NCI-H82 treated with DMSO at 0.1 percent for 48 hours (cell line): ENCODE results near the gene PTPN7.
A peak's percentile ranks its signal among the peaks of the same experiment; 100 is the strongest.
"Not testable (repeated sequence)": the region's sequence is repeated elsewhere in the genome, so short reads cannot be mapped to it uniquely, and the experiment has no call there.

ENCODE experiments used
- DNase-seq: peaks from one replicate; lab custom pipeline; 2025; ENCODE audit not compliant: unreplicated experiment; lab: John Stamatoyannopoulos, UW

Gene PTPN7

DNA sequence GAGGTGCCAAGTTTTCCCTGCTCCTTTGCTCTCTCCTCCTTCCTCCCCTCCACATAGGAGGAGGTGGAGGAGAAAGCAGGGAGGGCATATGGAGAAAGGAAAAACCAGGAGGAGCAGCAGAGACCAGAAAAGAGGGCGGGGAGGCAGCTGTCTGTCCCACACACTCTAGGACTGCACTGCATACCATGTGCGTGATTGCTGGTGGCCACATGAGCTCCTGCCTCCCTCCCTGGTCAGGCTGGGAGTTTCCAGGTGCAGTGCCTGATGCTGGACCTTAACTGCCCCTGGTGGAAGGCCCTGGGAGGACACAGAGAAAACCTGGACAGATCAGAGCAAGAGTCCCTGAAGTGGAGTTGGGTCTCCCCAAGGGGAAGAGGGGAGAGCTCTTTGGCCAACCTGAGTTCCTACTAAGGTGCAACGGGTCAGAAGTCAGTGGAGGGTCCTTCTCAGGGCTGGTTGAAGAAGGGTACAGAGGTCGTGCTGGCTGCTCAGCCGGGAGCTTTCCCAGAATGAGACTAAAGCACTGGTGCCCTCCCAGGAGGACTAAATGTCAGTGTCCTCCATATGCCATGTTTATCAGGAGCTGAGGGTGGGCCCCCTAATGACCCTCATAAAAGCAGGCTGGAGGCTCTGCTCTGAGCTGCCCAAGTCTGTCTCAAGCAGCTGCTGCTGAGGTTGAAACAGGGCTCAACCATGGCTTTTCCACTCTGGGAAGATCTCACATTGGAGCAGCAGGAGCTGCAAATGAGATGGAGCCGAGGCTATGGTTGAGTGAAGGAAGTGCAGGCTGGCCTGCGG, 29.7 kb upstream of the PTPN7 start:
- DNase-seq: no peak

- DNase-seq: peak; percentile 47
These were observed 28.8 kb upstream of the PTPN7 start for GRCh38 chr1:202189001-202189790.

DNA sequence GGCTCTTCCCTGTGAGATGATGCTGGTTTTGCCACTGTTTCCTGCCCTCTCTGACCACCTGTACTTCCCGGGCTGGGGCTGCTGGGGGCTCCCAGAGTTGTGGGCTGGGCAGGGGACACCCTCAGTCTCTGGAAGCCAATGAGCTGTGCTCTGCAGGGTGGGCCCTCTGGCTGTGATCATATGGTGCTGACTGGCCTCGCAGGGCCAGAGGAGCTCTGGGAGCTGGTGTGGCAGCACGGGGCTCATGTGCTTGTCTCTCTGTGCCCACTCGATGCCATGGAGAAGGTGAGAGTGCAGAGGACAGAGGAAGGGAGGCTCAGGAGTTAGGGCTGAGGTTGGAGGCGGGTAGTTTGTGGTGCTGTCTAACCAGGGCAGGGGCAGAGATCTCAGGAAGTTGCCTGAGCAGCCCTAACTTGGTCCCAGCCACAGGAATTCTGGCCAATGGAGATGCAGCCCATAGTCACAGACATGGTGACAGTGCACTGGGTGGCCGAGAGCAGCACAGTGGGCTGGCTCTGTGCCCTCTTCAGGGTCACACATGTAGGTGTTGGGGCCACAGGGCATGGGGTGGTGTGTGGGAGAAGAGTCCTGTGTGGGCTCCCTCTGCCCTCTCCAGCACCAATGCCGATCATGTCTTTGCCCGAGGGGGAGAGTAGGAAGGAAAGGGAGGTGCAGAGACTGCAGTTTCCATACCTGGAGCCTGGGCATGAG, 27.4 kb upstream of the PTPN7 start:
- no peak for DNase-seq

GRCh38 chr1:202187041-202187671, 26.8 kb upstream of the PTPN7 start:
- DNase-seq: no peak

DNA sequence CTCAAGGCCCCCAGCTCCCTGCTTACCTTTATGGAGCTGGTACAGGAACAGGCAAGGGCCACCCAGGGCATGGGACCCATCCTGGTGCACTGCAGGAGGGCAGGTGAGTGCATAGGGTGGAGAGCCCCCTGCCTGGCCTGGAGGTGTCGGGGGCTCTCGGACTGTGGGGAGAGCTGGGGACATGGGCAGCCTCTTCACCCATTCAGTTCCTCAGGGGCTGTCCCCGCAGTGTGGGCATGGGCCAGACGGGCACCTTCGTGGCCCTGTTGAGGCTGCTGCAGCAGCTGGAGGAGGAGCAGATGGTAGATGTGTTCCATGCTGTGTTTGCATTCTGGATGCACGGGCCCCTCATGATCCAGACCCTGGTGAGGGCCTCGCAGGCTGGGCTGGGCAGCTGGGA, 25.9 kb upstream of the PTPN7 start:
- no peak for DNase-seq

GRCh38 chr1:202184750-202185460, 24.5 kb upstream of the PTPN7 start:
- peak; percentile 90 for DNase-seq

DNA sequence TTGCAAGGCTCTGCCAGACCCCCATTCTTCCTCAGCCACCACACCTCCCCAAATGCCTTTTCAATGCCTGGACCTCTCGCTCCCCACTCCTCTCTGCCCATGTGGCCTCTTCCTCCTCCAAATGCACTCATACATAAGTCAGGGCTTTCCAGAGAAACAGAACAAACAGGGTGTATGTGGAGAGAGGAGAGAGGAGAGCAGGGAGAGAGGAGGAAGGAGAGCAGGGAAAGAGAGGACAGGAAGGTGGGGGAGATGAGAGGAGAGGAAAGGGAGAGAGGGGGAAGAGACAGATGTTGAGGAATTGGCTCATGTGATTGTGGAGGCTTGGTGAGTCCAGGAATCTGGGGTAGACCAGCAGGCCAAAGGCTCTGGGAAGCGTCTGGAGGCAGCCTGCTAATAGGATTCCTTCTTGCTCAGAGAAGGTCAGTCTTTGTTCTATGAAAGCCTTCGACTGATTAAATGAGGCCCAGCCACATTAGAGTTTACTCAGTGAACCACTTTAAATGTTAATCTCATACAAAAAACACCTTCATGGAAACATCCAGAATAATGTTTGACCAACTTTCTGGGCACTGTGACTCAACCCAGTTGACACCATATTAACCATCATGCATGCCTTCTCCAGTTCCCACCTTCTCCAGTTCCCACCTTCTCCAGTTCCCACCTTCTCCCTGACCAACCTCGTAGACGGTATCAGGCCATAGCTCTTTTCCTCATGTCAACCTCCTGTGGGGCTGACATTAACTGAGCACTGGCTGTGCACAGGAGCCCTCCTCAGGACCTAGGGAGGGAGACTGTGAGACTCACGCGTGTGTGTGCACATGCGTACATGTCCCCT, 21.9 kb upstream of the PTPN7 start:
- DNase-seq: peak; percentile 40

DNA sequence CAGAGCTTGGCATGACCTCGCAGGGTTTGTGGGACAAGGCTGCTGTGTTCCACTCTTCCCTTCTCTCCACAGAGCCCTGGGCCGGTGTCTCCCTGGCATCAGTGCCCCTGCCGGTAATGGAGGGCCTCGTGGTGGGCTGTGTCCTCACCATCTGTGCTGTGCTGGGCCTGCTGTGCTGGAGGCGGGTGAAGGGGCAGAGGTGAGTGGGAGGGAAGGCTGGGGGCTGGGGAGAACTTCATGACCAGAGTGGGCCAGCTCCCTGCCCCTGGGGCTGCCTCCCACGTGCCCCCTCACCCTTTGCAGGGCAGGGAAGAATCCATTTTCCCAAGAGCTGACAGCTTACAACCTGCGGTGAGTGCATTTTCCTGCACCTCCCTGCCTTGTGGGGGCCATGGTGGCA, 21.2 kb upstream of the PTPN7 start:
- no peak for DNase-seq

DNA sequence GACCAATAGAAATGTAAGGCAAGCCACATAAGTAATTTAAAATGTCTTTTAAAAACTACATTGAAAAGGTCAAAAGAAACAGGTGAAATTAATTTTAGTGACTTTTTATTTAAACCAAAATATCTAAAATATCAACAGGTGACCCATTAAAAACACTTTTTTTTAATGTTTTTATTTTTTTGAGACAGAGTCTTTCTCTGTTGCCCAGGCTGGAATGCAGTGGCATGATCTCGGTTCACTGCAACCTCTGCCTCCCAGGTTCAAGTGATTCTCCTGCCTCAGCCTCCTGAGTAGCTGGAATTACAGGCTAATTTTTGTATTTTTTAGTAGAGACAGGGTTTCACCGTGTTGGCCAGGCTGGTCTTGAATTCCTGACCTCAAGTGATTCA, 20.3 kb upstream of the PTPN7 start:
- not testable (repeated sequence) for DNase-seq

DNA sequence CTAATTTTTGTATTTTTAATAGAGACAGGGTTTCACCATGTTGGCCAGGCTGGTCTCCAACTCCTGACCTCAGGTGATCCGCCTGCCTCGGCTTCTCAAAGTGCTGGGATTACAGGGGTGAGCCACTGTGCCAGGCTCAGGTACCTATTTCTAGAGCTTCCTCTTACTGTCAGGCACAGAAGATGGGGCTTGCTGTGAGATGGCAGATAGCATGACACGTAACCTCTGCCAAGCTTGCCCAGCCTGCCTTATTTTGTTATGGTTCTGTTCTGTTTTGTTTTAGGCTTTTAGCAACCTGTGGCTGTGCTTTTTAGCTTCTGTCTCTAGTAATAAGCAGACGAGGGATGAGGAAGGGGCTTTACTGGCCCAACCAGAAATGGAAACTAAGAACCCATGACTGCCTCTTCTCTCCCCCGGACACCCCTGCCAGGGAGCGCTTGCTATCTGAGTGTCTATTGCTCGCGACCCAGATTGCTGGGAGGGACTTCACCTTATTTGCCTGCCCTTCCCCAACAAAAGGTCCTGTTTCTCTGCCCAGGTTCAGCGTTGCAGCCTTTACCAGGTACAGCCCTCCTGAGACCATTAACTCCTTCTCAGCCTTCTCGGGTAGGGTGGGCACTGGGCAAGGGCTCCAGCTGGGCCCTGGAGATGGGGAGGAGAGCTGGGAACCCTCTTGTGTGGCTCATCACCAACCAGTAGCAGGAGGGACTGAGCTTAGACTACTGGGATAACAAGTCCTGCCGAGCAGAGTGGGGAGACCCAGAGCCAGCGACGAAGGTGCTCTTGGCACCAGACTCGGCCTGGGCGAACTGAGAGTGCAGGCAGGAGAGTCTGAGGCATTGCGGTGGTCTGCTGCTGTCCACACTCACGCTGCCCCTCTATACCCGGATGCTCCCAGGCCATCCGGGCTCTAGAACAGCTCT, 19.7 kb upstream of the PTPN7 start:
- no peak for DNase-seq

- no peak for DNase-seq
These were observed 16.8 kb upstream of the PTPN7 start for GRCh38 chr1:202176949-202177927.

- DNase-seq: no peak
These were observed 13.6 kb upstream of the PTPN7 start for GRCh38 chr1:202173993-202174392.

DNA sequence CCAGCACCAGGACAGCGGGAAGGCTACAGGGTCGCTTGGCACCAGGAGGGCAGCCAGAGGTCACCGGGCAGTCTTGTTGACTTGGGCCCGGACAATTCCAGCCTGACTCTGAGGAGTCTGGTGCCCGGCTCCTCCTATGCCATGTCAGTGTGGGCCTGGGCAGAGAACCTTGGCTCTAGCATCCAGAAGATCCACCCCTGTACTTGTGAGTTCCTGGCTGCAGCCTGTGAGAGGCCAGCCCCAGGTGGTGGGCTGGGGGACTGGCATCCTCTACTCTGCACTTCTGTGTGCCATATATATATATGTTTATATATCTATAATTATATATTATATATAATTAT, 11.6 kb upstream of the PTPN7 start:
- DNase-seq: no peak

- no peak for DNase-seq
These were observed 11.1 kb upstream of the PTPN7 start for GRCh38 chr1:202171292-202172014.

GRCh38 chr1:202170726-202171125, 10.3 kb upstream of the PTPN7 start:
- peak; percentile 27 for DNase-seq

GRCh38 chr1:202168861-202169260, 8.5 kb upstream of the PTPN7 start:
- no peak for DNase-seq
